H1 (cell line): ENCODE results near the gene DPP4. TPM values are rescaled to one million over a fixed set of nuclear protein-coding genes. Genes with fewer than 3 reads are reported as not detected.

Experiments
- JUN ChIP-seq: IDR thresholded peaks from 2 replicates; pipeline ENCODE4 v1.6.1; 2011; ENCODE audit warnings: low read depth, mild to moderate bottlenecking, improper control_type of control experiment, low read length
- NRF1 ChIP-seq: IDR thresholded peaks from 2 replicates; pipeline ENCODE4 v1.6.1; 2011; ENCODE audit warnings: mild to moderate bottlenecking, low read depth, low read length, improper control_type of control experiment
- RBBP5 ChIP-seq: IDR thresholded peaks from 2 replicates; pipeline ENCODE4 v1.7.1; 2012; ENCODE audit warnings: low read depth, mild to moderate bottlenecking, inconsistent platforms, low read length, moderate library complexity, borderline replicate concordance
- polyA plus RNA-seq, 7 experiments: library from polyadenylated mRNA; depleted of rRNA in 3 of 7; stranded (reverse) in 5 of 7; unstranded in 2 of 7; fragments of >200 nt in 5 of 7; fragments of 200-250 nt in 2 of 7; gene quantifications; 1 replicate in 5 of 7; 2 replicates in 1 of 7; 4 replicates in 1 of 7; pipeline versions ENCODE4 v1.2.1 to v1.2.3, GENCODE V29; 2011 to 2013; ENCODE audit warnings: missing spikeins in 2 of 7, mixed read lengths in 2 of 7
- total RNA-seq: library from RNA; stranded (reverse); fragmentation: NEBNext Ultra II Directional; extraction: Animal tissue kit (Norgen Biotek cat#: 25700); gene quantifications from 2 replicates; pipeline ENCODE4 v1.2.1, GENCODE V29; 2021

Gene DPP4
- total and polyA plus RNA-seq, 2 of the 8 experiments (the other 6 are each of a cell fraction or from before 2014, with no cell fraction given): 1.3 to 3.1 TPM

DNA sequence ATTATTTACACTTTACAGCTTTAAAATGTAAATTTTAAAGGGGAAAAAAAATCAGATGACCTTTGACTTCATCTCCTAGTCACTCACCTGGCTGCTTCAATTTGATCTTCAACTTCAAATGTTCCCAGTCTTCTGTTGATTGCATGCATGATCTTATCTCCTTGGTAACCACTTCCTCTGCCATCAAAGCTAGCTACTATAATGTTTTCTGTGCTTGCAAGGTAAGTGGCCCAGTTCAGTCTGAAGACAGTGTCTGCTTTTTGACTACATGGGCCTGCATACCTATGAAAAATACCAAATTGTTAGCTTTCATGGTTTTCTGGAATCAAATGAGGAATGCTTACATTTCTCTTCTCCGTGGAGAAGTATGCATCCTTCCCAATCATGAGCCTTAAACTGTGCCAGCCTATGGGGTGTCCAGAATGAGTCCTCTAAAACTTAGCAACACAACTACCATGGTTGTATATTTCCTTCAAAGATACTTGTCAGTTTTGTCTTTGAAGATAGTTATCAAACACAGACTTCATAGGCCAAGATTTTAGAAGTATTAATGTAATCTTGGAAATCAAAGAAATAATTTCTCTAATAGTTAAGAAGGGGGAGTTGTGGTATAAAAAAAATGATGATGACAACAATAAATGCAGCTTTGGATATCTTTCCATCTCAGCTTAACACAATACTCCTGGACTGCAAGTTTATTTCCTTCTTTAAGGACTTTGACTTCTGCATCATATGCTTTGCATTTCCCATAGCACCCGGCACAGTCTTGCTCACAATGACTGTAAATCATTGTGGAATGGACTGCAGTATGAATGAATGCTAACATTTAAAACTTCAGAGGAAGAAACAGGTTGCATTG lies 62.1 kb downstream of the DPP4 start (continued):
- TF ChIP-seq NRF1: no peak
- TF ChIP-seq RBBP5: no peak
- no peak for TF ChIP-seq JUN
